Esophagus muscularis mucosa (tissue), 4 donors: ENCODE data around the gene DOCK7. TPM values are rescaled to one million over a fixed set of nuclear protein-coding genes. Genes with fewer than 3 reads are reported as not detected.
"Not testable (repeated sequence)": the region's sequence is repeated elsewhere in the genome, so short reads cannot be mapped to it uniquely, and the experiment has no call there.

Experiments
- DNase-seq: peaks from one replicate; pipeline ENCODE4 v3.0.0-alpha.2; 2017; ENCODE audit errors: extremely low spot score
- H3K27ac ChIP-seq, 4 donors: fragments of 200-600 bp; sonication (generic); replicated peaks in 1 of 4; 1 replicate in 3 of 4; 2 replicates in 1 of 4; pipeline ENCODE4 v1.5.1; 2016 to 2019; ENCODE audit warnings: mild to moderate bottlenecking in 1 of 4
- H3K27me3 ChIP-seq, 4 donors: fragments of 200-600 bp; sonication (generic); one replicate each; pipeline versions ENCODE4 v1.5.1 to v1.6.0; 2016 to 2019
- H3K36me3 ChIP-seq, 4 donors: fragments of 200-600 bp; sonication (generic); one replicate each; pipeline ENCODE4 v1.5.1; 2016 to 2019
- H3K4me1 ChIP-seq, 4 donors: fragments of 200-600 bp; sonication (generic); one replicate each; pipeline ENCODE4 v1.5.1; 2016 to 2019
- H3K4me3 ChIP-seq, 4 donors: fragments of 200-600 bp; sonication (generic); 1 replicate in 2 of 4; 2 replicates in 2 of 4; pipeline ENCODE4 v1.5.1; 2016 to 2019; ENCODE audit warnings: mild to moderate bottlenecking in 4 of 4, moderate library complexity in 1 of 4
- H3K9me3 ChIP-seq, 4 donors: fragments of 200-600 bp; sonication (generic); 1 replicate in 3 of 4; 2 replicates in 1 of 4; pipeline ENCODE4 v1.5.1; 2016 to 2019
- EP300 ChIP-seq: sonication (generic); formaldehyde crosslinking; IDR thresholded peaks from one replicate; pipeline ENCODE4 v1.6.1; 2017; ENCODE audit warnings: antibody characterized with exemption
- POLR2A ChIP-seq: fragments of 450-650 bp; IDR thresholded peaks from one replicate; pipeline ENCODE4 v1.6.1; 2017; ENCODE audit warnings: antibody characterized with exemption, moderate library complexity, mild to moderate bottlenecking, low read depth
- POLR2AphosphoS5 ChIP-seq, 2 donors: sonication (generic); formaldehyde crosslinking; IDR thresholded peaks; one replicate each; pipeline ENCODE4 v1.6.1; 2017; ENCODE audit warnings: antibody characterized with exemption in 2 of 2
- WGBS: methylation state at CpG from one replicate; pipeline ENCODE4 v1.1.5; 2018; 5-methylcytosine and 5-hydroxymethylcytosine counted together
- intact Hi-C: fragments of 100-400 bp; cut with DNase I; formaldehyde crosslinking; loops from one replicate; pipeline ENCODE4 v1.15.1; 2023
- total RNA-seq, 4 donors: library from RNA; depleted of rRNA; stranded (reverse); fragments of >200 nt; gene quantifications; one replicate each; pipeline versions ENCODE4 v1.1.0 to v1.2.1, GENCODE V29; 2016
- TF ChIP-seq, protein P1 (sequence below), 3 experiments: fragments of 200-600 bp in 2 of 3; fragments of 450-650 bp in 1 of 3; sonication (generic) in 2 of 3; IDR thresholded peaks; one replicate each; pipeline ENCODE4 v1.5.1; 2017 to 2019; ENCODE audit warnings: antibody characterized with exemption in 3 of 3, mild to moderate bottlenecking in 2 of 3, moderate library complexity in 1 of 3

DOCK7 gene
- total RNA-seq, 4 donors from 2014 or later = 27.7 to 66.7 (median 30.5) TPM

DNA sequence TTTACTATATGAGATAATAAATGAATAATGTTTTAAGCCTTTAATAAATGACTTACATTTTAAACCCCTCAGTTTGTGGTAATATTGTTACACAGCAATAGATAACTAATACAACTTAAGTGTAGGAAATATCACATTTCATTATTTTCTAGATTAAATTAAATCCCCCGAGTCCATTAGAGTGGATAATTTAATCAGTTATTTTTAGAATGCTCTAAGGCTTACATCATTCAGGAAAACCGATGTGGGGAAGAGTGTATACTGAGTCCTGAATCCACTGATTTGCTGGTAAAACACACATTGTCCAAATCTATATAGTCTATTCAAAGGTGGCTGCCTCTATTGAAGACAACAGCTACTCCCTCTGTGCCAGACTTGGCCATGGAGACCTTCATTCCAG, 35.7 kb upstream of the DOCK7 start:
- no peak overlapping the region for H3K4me3 ChIP-seq
- DNase-seq = no peak
- H3K27me3 ChIP-seq = no peaks in the 10 kb centered on the region
- peaks cover 5 to 29% (median 18%) of the 10 kb centered on the region in 4 donors for H3K4me1 ChIP-seq
- intact Hi-C loops = no loop called here
- H3K9me3 ChIP-seq = no peaks in the 10 kb centered on the region
- TF ChIP-seq POLR2A (no peak), POLR2AphosphoS5 (IDR thresholded peaks at IDR 0.05) (no peak), EP300 (no peak)
- TF ChIP-seq, protein P1, sequence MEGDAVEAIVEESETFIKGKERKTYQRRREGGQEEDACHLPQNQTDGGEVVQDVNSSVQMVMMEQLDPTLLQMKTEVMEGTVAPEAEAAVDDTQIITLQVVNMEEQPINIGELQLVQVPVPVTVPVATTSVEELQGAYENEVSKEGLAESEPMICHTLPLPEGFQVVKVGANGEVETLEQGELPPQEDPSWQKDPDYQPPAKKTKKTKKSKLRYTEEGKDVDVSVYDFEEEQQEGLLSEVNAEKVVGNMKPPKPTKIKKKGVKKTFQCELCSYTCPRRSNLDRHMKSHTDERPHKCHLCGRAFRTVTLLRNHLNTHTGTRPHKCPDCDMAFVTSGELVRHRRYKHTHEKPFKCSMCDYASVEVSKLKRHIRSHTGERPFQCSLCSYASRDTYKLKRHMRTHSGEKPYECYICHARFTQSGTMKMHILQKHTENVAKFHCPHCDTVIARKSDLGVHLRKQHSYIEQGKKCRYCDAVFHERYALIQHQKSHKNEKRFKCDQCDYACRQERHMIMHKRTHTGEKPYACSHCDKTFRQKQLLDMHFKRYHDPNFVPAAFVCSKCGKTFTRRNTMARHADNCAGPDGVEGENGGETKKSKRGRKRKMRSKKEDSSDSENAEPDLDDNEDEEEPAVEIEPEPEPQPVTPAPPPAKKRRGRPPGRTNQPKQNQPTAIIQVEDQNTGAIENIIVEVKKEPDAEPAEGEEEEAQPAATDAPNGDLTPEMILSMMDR (IDR thresholded peaks at IDR 0.05) = no peak
- 76% methylated on average over 2 of the region's 2 CpGs for WGBS
- H3K27ac ChIP-seq = no peak overlapping the region
- H3K36me3 ChIP-seq = no peaks in the 10 kb centered on the region

DNA sequence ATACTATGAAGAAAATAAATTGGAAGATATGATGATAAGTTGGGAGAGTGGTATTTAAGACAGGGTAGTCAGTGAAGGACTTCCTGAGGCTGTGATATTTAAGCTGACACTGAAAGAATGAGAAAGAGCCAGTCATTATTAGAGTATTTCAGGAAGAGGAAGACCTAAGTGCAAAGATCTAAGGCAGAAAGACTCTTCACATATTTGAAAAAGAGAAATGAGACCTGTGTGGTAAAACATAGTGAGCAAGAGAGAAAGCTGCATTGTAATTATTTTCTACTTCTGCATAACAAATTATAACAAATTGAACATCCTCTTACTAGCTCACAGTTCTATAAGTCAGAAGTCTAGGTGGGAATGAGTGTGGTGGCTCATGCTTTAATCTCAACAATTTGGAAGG, 34.6 kb upstream of the DOCK7 start:
- H3K9me3 ChIP-seq = no peaks in the 10 kb centered on the region
- no peak overlapping the region for H3K27ac ChIP-seq
- intact Hi-C loops = no loop called here
- no peak for DNase-seq
- TF ChIP-seq POLR2A = no peak
- no peak for TF ChIP-seq POLR2AphosphoS5 (IDR thresholded peaks at IDR 0.05)
- TF ChIP-seq, protein P1 (IDR thresholded peaks at IDR 0.05) = no peak
- no peak for TF ChIP-seq EP300
- H3K4me1 ChIP-seq = peaks cover 5 to 26% (median 16%) of the 10 kb centered on the region in 4 donors
- no peak overlapping the region for H3K4me3 ChIP-seq
- H3K36me3 ChIP-seq = no peaks in the 10 kb centered on the region
- H3K27me3 ChIP-seq = no peaks in the 10 kb centered on the region

DNA sequence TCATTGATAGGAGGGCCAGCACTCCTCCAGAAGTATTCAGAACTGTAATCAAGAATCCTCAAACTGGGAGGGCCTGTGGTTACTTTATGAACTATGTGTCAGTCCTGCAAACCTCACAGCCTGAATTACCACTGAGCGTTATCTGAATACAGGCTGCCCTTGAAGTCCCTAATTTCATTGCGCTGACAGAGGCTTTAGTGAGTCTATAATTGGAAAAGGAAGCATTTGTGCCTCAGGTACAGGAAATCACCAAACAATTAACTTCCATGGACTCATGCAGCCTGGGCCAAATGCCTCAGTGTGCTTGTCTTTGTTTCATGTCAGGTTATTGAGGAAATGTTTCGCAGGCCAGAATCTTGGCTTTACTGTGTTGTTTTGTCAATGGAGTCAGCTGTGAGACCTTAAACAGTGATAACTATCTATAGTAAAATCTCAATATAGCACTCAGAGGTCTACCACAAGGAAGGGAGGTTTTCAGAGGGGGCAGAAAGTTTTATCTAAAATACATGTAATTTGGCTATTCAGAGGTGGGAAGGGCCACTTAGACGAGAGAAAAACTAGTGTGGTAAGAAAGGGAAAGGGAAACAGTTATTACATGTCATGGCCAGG, 32.9 kb upstream of the DOCK7 start:
- H3K9me3 ChIP-seq = no peaks in the 10 kb centered on the region
- TF ChIP-seq, protein P1 (IDR thresholded peaks at IDR 0.05) = no peak
- TF ChIP-seq POLR2AphosphoS5 (IDR thresholded peaks at IDR 0.05) = no peak
- TF ChIP-seq EP300 = no peak
- TF ChIP-seq POLR2A = no peak
- H3K4me1 ChIP-seq = peaks cover 5 to 21% (median 14%) of the 10 kb centered on the region in 4 donors
- no peak overlapping the region for H3K4me3 ChIP-seq
- 71% methylated on average over 4 of the region's 4 CpGs for WGBS
- no peak for DNase-seq
- no peaks in the 10 kb centered on the region for H3K36me3 ChIP-seq
- no peak overlapping the region for H3K27ac ChIP-seq
- intact Hi-C loops = no loop called here
- H3K27me3 ChIP-seq = no peaks in the 10 kb centered on the region

DNA sequence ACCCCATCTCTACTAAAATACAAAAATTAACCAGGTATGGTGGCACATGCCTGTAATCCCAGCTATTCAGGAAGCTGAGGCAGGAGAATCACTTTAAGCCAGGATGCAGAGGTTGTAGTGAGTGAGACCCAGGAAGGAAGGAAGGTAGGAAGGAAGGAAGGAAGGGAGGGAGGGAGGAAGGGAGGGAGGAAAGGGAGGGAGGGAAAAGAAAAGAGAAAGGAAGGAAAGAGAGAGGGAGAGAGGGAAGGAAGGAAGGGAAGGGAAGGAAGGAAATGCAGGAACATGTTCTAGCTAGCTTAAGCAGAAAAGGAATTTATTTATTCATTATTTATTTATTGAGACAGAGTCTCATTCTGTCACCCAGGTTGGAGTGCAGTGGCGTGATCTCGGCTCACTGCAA, 30.2 kb upstream of the DOCK7 start:
- H3K4me1 ChIP-seq, intact Hi-C loops, H3K27me3 ChIP-seq, H3K4me3 ChIP-seq, H3K36me3 ChIP-seq, DNase-seq, H3K9me3 ChIP-seq, H3K27ac ChIP-seq: not testable (repeated sequence)
- WGBS = 100% methylated on average over 2 of the region's 2 CpGs

DNA sequence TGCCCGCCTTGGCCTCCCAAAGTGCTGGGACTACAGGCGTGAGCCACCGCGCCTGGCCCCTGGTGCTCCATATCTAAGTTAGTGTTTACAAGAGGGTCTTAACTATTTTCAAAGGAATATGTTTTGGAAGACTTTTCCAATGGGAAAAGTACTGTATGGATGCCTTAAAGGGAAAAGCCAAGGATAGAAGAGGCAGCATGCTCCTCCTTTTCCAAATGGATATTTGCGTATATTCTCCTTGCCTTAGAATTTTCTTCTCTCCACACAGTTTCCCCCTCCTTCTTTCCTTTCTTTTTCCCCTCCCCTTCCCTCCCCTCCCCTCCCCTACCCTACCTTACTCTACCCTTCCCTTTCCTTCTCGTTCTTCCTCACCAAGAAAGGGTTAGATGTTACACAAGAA, 29.3 kb upstream of the DOCK7 start:
- WGBS = 91% methylated on average over 6 of the region's 6 CpGs
- Histone ChIP-seq H3K36me3 (no peaks in the 10 kb centered on the region), H3K27ac (no peak overlapping the region), H3K4me1 (peaks cover 0 to 3% (median 0%) of the 10 kb centered on the region in 4 donors), H3K4me3 (no peak overlapping the region), H3K27me3 (no peaks in the 10 kb centered on the region), H3K9me3 (no peaks in the 10 kb centered on the region)
- intact Hi-C loops = no loop called here
- DNase-seq = no peak
- no peak for TF ChIP-seq POLR2AphosphoS5 (IDR thresholded peaks at IDR 0.05)
- TF ChIP-seq POLR2A = no peak
- TF ChIP-seq EP300 = no peak
- TF ChIP-seq, protein P1 (IDR thresholded peaks at IDR 0.05) = no peak
